IPS DF 6.9 (cell line): Measurements from ENCODE around the gene CDKL5.

Experiments used
- DNase-seq: peaks from one replicate; pipeline ENCODE4 v3.0.0-alpha.2; 2013; ENCODE audit warnings: low read depth, low spot score
- H3K27ac ChIP-seq: one replicate; pipeline ENCODE4 v1.5.1; 2013; ENCODE audit warnings: low read length, control low read depth
- H3K27me3 ChIP-seq: 2 replicates; pipeline ENCODE4 v1.6.1; 2013; ENCODE audit warnings: mild to moderate bottlenecking, low read length; ENCODE audit not compliant: control insufficient read depth, insufficient read depth
- H3K36me3 ChIP-seq: 2 replicates; pipeline ENCODE4 v1.6.1; 2013; ENCODE audit warnings: low read length; ENCODE audit not compliant: control insufficient read depth, insufficient read depth
- H3K4me1 ChIP-seq: 2 replicates; pipeline ENCODE4 v1.6.1; 2013; ENCODE audit warnings: low read length; ENCODE audit not compliant: control insufficient read depth, insufficient read depth
- H3K4me3 ChIP-seq: 2 replicates; pipeline ENCODE4 v1.5.1; 2013; ENCODE audit warnings: mild to moderate bottlenecking, low read length
- H3K9me3 ChIP-seq: 2 replicates; pipeline ENCODE4 v1.6.1; 2013; ENCODE audit warnings: low read length, inconsistent platforms; ENCODE audit not compliant: control insufficient read depth, insufficient read depth
- WGBS: extraction: QIAGEN DNeasy Blood & Tissue Kit; methylation state at CpG from one replicate; pipeline ENCODE4 v1.1.7; 2013; ENCODE audit warnings: mixed read lengths, missing lambda C conversion rate; ENCODE audit not compliant: insufficient read length, insufficient coverage; 5-methylcytosine and 5-hydroxymethylcytosine counted together

The CDKL5 gene

DNA sequence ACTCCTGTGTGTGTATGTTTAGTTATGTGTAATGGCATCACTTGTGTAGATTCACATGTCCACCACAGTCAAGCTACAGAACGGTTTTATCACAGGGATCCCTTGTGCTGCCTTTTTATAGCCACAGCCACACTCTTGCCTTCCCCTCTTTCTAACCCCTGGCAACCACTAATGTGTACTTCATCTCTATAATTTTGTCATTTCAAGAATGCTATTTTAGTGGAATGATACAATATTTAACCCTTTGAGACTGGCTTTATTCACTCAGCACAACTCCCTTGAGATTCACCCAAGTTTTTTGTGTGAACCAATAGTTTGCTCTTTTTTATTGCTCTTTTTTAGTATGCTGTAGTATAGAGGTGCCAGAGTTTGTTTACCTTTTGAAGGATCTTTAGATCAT is 112.1 kb downstream of the CDKL5 start:
- Histone ChIP-seq H3K4me1 (no peaks in the 10 kb centered on the region), H3K27ac (no peak overlapping the region), H3K9me3 (no peaks in the 10 kb centered on the region), H3K36me3 (no peaks in the 10 kb centered on the region), H3K4me3 (no peak overlapping the region), H3K27me3 (no peaks in the 10 kb centered on the region)
- no peak for DNase-seq
- no CpG with 5 or more reads among the region's 1 CpG for WGBS

DNA sequence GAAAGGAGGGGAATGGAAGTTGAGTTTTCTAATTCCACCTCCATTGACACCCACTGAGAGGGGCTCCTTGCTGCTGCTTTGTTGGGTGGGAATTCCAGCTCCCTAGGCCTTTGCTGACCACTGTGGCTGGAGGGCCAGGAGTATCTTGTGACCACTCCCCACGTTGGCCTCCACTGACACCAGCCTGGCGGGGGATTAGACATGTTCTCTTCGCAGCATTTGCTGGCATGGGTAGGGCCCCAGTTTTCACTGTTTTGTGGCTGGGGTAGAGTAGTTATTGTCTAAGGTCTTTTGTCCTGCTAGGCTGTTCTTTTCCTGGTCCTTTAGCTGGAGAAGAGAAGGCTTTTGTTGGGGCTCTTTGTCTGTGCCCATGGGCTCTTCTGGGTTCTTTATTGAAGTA is 116.7 kb downstream of the CDKL5 start:
- no peak for DNase-seq
- no CpG with 5 or more reads among the region's 3 CpGs for WGBS
- Histone ChIP-seq H3K27ac (no peak overlapping the region), H3K4me3 (no peak overlapping the region), H3K27me3 (no peaks in the 10 kb centered on the region), H3K9me3 (no peaks in the 10 kb centered on the region), H3K4me1 (no peaks in the 10 kb centered on the region), H3K36me3 (no peaks in the 10 kb centered on the region)

DNA sequence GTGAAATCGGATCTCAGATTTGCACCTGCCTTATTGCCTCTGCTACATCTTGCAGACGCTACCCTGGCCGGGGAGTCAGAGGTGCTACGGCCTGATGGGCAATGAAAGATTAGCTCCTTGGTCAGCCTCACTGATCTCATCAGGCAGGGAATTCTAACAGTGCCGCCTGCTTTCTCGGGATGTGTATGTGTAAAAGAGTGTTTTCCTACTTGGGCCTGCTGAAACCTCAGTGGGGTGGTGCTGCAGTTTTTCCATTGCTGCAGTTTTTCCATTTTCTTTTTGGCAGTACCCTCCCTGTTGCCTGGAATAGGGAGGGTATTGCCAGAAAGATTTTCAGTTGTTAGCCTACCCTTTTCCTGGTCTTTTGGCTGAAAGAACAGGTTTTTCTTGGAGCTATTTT is 117.5 kb downstream of the CDKL5 start:
- no peak for DNase-seq
- H3K9me3 ChIP-seq, result no peaks in the 10 kb centered on the region

DNA sequence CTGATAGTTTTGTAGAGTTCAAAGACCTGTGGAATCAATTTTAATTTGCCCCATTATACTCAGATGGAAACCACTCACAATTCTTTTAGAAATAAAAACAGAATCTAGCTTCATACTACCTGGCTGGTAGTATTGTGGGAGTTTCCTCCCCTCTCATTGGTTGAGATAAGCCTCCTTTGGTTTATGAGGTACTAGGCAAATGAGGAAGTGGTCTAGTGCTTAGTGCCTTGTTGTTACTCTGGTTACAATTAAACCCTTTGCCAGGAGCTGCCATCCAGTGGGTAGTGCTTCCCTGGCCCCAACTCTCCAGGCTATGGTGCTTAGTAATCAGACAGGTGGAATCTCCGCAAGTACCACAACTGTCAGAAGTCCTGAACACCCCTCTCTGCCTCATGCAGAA is 118.3 kb downstream of the CDKL5 start:
- no peaks in the 10 kb centered on the region for H3K4me1 ChIP-seq
- no peaks in the 10 kb centered on the region for H3K36me3 ChIP-seq
- H3K9me3 ChIP-seq, result no peaks in the 10 kb centered on the region
- no peak overlapping the region for H3K27ac ChIP-seq
- DNase-seq, result no peak
- H3K4me3 ChIP-seq, result no peak overlapping the region
- no peaks in the 10 kb centered on the region for H3K27me3 ChIP-seq
- no CpG with 5 or more reads among the region's 1 CpG for WGBS

More for the DNA sequence above, 117.5 kb downstream of the CDKL5 start:
- H3K27ac ChIP-seq, result no peak overlapping the region
- no peak overlapping the region for H3K4me3 ChIP-seq
- no peaks in the 10 kb centered on the region for H3K4me1 ChIP-seq
- no peaks in the 10 kb centered on the region for H3K27me3 ChIP-seq
- no CpG with 5 or more reads among the region's 6 CpGs for WGBS
- H3K36me3 ChIP-seq, result no peaks in the 10 kb centered on the region

DNA sequence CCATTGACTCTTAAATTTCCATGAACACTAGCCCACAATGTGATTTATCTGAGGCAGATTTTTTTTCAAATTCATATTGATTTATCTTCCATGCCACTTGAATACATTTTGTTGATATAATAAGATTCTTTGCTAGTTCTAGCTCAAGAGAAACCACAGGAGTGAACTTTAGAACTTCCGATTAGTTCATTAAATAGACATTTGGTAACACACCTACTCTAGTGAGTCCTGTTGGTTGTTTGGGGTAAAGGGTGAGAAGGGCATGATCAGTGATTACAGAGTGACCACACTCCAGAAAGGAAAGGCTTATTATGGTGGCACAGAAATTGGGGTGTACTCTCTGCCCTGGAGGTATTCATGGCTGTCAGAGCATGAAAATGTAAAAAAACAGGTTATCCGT is 120.4 kb downstream of the CDKL5 start:
- H3K4me1 ChIP-seq, result peaks cover 2% of the 10 kb centered on the region; the same call in 1 of the 2 replicates

DNA sequence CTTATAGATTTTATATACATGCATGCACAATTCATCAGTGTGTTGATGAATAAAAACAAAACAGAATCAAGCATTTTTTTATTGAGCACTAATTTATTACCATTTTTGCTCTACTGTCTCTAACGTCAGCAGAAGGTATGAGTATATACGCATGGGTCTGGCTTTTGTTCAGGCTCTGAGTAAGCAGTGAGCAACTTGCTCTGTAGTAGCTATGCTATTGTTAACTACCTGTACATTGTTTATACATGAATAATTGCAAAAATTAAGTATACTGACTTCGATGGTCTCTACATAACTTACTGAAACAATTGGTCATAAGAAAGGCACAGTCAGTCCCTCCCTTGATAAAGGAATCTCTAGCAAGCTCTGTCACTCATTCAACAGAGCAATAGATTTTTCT is 123.6 kb downstream of the CDKL5 start:
- no peaks in the 10 kb centered on the region for H3K36me3 ChIP-seq
- H3K9me3 ChIP-seq, result no peaks in the 10 kb centered on the region
- DNase-seq, result no peak
- no peak overlapping the region for H3K27ac ChIP-seq
- H3K27me3 ChIP-seq, result no peaks in the 10 kb centered on the region
- WGBS, result no CpG with 5 or more reads among the region's 3 CpGs
- H3K4me3 ChIP-seq, result no peak overlapping the region
- peaks cover 2% of the 10 kb centered on the region; the same call in 1 of the 2 replicates for H3K4me1 ChIP-seq

More for the DNA sequence above, 120.4 kb downstream of the CDKL5 start:
- Histone ChIP-seq H3K4me3 (no peak overlapping the region), H3K36me3 (no peaks in the 10 kb centered on the region), H3K27me3 (no peaks in the 10 kb centered on the region), H3K9me3 (no peaks in the 10 kb centered on the region), H3K27ac (no peak overlapping the region)
- no peak for DNase-seq
- no CpG with 5 or more reads among the region's 2 CpGs for WGBS

DNA sequence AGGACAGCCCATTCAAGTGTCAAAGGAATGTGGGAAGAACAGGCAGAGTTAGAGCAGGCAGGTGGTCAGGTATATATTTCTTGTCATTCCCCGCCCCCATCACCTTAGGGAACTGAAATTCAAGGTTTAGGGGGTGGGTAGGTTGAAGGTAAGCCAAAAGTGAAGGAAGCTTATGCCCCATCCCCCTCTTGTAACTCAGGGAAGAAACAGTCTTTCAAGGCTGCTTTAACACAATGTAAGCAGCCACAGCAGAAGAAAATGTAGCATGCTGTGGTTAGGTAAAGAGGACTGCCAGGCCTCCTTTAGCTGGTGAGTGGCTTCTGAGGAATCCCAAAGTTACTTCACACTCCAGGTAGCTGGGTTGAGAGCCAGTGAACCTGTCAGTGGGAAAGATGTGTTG is 124.2 kb downstream of the CDKL5 start:
- no peaks in the 10 kb centered on the region for H3K9me3 ChIP-seq
- no peaks in the 10 kb centered on the region for H3K27me3 ChIP-seq
- no peak overlapping the region for H3K4me3 ChIP-seq
- H3K36me3 ChIP-seq, result no peaks in the 10 kb centered on the region
- no CpG with 5 or more reads among the region's 1 CpG for WGBS
- H3K4me1 ChIP-seq, result peaks cover 2% of the 10 kb centered on the region; the same call in 1 of the 2 replicates
- H3K27ac ChIP-seq, result no peak overlapping the region
- no peak for DNase-seq

DNA sequence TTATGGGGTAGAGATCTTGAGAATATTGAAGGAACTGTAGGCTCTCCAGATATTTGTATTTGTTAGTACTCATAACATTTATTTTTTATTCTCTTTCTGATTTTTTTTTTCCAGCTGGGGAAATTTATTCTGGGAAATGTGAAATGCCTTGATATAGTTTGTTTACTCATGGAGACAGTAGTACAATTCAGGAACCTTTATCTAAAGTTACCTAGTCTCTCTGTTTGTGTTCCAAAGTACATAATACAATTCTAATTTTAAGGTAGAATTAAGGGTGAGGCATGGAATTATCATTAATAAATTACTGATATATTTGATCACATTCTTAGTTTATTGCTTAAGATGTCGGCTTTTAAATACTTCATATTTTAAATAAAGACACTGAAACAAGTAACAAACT is 132.5 kb downstream of the CDKL5 start:
- Histone ChIP-seq H3K9me3 (no peaks in the 10 kb centered on the region), H3K27ac (no peak overlapping the region), H3K27me3 (no peaks in the 10 kb centered on the region), H3K36me3 (no peaks in the 10 kb centered on the region), H3K4me1 (no peaks in the 10 kb centered on the region), H3K4me3 (no peak overlapping the region)
- no peak for DNase-seq
- no CpG with 5 or more reads among the region's 1 CpG for WGBS

DNA sequence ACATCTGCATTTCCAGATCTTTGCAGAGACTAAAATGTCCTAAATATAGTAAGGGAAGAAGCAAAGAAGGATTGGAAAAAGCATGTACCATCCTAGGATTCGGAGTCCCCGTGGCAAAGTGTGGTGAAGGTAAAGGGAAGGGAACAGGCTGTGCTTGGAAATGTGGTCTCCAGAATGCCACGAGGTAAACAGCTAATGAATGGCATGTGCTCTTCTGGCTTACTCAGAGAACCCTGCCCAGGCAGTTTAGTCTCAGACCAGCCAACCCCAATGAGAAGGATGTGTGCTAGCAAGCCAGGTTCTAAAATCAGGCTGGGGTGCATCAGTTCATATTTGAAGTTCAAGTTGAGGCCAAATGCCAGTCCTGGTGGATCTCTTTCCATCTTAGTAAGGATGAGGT is 133.4 kb downstream of the CDKL5 start:
- Histone ChIP-seq H3K27me3 (no peaks in the 10 kb centered on the region), H3K9me3 (no peaks in the 10 kb centered on the region), H3K4me3 (no peak overlapping the region), H3K36me3 (no peaks in the 10 kb centered on the region), H3K4me1 (no peaks in the 10 kb centered on the region), H3K27ac (no peak overlapping the region)
- WGBS, result no CpG with 5 or more reads among the region's 3 CpGs
- DNase-seq, result no peak

DNA sequence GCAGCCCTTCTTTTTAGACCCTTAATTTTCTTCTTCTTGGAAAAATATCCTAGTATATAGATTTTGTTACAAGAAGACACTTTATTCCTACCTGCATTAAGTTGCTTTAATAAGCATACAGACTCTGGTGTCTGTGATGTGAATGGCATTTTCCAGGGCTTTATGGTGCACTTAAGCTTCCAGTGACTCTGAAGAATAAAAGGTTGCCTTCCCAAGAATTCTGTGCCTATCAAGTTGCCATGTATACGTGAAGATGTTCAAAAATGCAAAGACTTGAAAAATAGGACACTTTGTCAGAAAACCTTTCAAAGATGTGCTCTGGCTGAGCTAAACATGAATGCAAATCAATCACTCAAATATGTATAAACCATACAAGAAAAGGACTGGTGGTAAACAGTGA is 135.6 kb downstream of the CDKL5 start:
- Histone ChIP-seq H3K36me3 (no peaks in the 10 kb centered on the region), H3K27me3 (no peaks in the 10 kb centered on the region)
- WGBS, result no CpG with 5 or more reads among the region's 1 CpG

DNA sequence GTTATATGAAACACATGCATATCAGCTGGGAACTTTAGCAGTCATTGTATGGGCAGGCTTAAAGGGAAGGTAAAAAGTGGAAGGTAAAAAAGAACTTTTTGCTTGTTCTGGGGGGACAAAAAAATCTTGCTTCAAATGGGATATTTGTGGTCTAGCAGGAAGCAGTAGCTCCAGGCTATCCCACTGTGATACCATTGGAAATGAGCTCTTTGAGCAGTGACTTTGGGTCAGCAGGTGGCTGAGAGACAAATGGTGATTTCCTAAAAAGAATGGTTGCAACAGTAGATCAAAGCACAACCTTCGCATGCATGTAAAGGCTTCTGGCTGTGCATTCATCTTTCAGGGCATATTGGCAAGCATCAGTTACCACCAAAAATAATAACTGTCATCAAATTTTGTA is 140.3 kb downstream of the CDKL5 start:
- no peak overlapping the region for H3K4me3 ChIP-seq
- no CpG with 5 or more reads among the region's 1 CpG for WGBS
- H3K9me3 ChIP-seq, result no peaks in the 10 kb centered on the region
- no peak for DNase-seq
- H3K4me1 ChIP-seq, result no peaks in the 10 kb centered on the region
- no peaks in the 10 kb centered on the region for H3K36me3 ChIP-seq
- H3K27ac ChIP-seq, result no peak overlapping the region
- H3K27me3 ChIP-seq, result no peaks in the 10 kb centered on the region

More for the DNA sequence above, 135.6 kb downstream of the CDKL5 start:
- DNase-seq, result no peak
- Histone ChIP-seq H3K27ac (no peak overlapping the region), H3K9me3 (no peaks in the 10 kb centered on the region), H3K4me1 (no peaks in the 10 kb centered on the region), H3K4me3 (no peak overlapping the region)
